ENCODE data around the gene RPS6KL1. TPM values are rescaled to one million over a fixed set of nuclear protein-coding genes. Genes with fewer than 3 reads are reported as not detected.

The RPS6KL1 gene
- total RNA-seq, 1 experiment from 2014 or later = 18.8 TPM

- no peak overlapping the region for H2BK20ac ChIP-seq (ENCODE audit: low read depth, low read length, poor library complexity, severe bottlenecking)
- no peak for DNase-seq
- no peak overlapping the region for H2BK12ac ChIP-seq (ENCODE audit: insufficient read length, low read depth, low read length)
- peaks cover 13% of the 10 kb centered on the region for H3K4me1 ChIP-seq (ENCODE audit: insufficient read depth, low read length)
- no peak overlapping the region for H3K18ac ChIP-seq (ENCODE audit: insufficient read length, low read depth, low read length)
- peaks cover 0 to 9% (median 6%) of the 10 kb centered on the region in 3 experiments; a peak in 4 of 7 replicates for H3K36me3 Mint-ChIP-seq (ENCODE audit: insufficient read depth in 1 of 3, low read depth in 3 of 3)
- H3K9ac ChIP-seq (ENCODE audit: extremely low read depth, insufficient read length, low read length) = no peak overlapping the region
- H2BK15ac ChIP-seq (ENCODE audit: low read depth, low read length) = no peak overlapping the region
- TF ChIP-seq, protein P1, sequence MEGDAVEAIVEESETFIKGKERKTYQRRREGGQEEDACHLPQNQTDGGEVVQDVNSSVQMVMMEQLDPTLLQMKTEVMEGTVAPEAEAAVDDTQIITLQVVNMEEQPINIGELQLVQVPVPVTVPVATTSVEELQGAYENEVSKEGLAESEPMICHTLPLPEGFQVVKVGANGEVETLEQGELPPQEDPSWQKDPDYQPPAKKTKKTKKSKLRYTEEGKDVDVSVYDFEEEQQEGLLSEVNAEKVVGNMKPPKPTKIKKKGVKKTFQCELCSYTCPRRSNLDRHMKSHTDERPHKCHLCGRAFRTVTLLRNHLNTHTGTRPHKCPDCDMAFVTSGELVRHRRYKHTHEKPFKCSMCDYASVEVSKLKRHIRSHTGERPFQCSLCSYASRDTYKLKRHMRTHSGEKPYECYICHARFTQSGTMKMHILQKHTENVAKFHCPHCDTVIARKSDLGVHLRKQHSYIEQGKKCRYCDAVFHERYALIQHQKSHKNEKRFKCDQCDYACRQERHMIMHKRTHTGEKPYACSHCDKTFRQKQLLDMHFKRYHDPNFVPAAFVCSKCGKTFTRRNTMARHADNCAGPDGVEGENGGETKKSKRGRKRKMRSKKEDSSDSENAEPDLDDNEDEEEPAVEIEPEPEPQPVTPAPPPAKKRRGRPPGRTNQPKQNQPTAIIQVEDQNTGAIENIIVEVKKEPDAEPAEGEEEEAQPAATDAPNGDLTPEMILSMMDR (conservative IDR thresholded peaks at IDR 0.05) = no peak
- H2BK120ac ChIP-seq (ENCODE audit: low read depth, low read length, poor library complexity, severe bottlenecking) = no peak overlapping the region
- H3K79me1 ChIP-seq (ENCODE audit: insufficient read depth, low read depth, low read length, poor library complexity, severe bottlenecking) = peaks cover 17% of the 10 kb centered on the region
- H3K23me2 ChIP-seq (ENCODE audit: insufficient read length, low read depth, low read length, poor library complexity, severe bottlenecking) = peaks cover 11% of the 10 kb centered on the region
- H3K56ac ChIP-seq (ENCODE audit: insufficient read length, low read depth, low read length) = no peak overlapping the region
- H3K4me1 Mint-ChIP-seq = peaks cover 36 to 49% of the 10 kb centered on the region in 2 experiments
- H3K23ac ChIP-seq (ENCODE audit: insufficient read length, low read depth, low read length) = no peak overlapping the region
- H3K9me3 Mint-ChIP-seq = no peaks in the 10 kb centered on the region
- H3K27me3 Mint-ChIP-seq (ENCODE audit: low read depth) = no peaks in the 10 kb centered on the region
- H3K27ac Mint-ChIP-seq = no peak overlapping the region; a peak in 1 of 7 replicates
- H2AK5ac ChIP-seq (ENCODE audit: insufficient read length, low read length) = no peak overlapping the region
- H3K27ac ChIP-seq (ENCODE audit: insufficient read length, low read depth, low read length) = no peak overlapping the region
- H4K8ac ChIP-seq (replicated peaks; ENCODE audit: insufficient read length, low read depth, low read length) = no peak overlapping the region
- no CpG with 5 or more reads among the region's 3 CpGs for WGBS (ENCODE audit: extremely low coverage, insufficient read length, low lambda C conversion rate)
- H3T11ph ChIP-seq (ENCODE audit: low read length) = no peak overlapping the region
- H4K91ac ChIP-seq (ENCODE audit: insufficient read length, low read depth, low read length) = no peak overlapping the region
- no peak overlapping the region for H2BK5ac ChIP-seq (ENCODE audit: insufficient read length, low read length)
- H3K27me3 ChIP-seq (ENCODE audit: insufficient read depth, low read length) = no peaks in the 10 kb centered on the region
- no peak overlapping the region for H4K5ac ChIP-seq (ENCODE audit: insufficient read length, low read depth, low read length)
- no peak overlapping the region for H3K4ac ChIP-seq (ENCODE audit: low read depth, low read length)
- no peak overlapping the region for H3K14ac ChIP-seq (ENCODE audit: insufficient read depth, low read length)
- H2AFZ ChIP-seq (ENCODE audit: low read length) = no peak overlapping the region
- no peak overlapping the region for H3K4me2 ChIP-seq (ENCODE audit: insufficient read depth, insufficient read length, low read length)
- no peaks in the 10 kb centered on the region for H3K9me3 ChIP-seq (ENCODE audit: control insufficient read depth, low read depth, low read length)
- no peak overlapping the region for H3K4me3 Mint-ChIP-seq
- no peaks in the 10 kb centered on the region for H4K20me1 ChIP-seq (ENCODE audit: control insufficient read depth, insufficient read depth, insufficient read length)
- H3K79me2 ChIP-seq (ENCODE audit: insufficient read depth, low read length) = peaks cover 21% of the 10 kb centered on the region; the same call in 1 of the 2 replicates
Measured at GRCh38 chr14:74879427-74880182, 43.5 kb downstream of the RPS6KL1 start.
